Measurements from ENCODE around the gene PAPLN. TPM values are rescaled to one million over a fixed set of nuclear protein-coding genes. Genes with fewer than 3 reads are reported as not detected.

PAPLN gene
- total and polyA plus RNA-seq, 8 donors: 1.1 to 18.3 (median 2.9) TPM

GRCh38 chr14:73312687-73313086 lies 75.4 kb downstream of the PAPLN start:
- Histone ChIP-seq H3K9me3 (no peaks in the 10 kb centered on the region), H3K27me3 (no peaks in the 10 kb centered on the region), H3K4me3 (no peak overlapping the region), H3K27ac (no peak overlapping the region), H3K4me1 (peaks cover 0 to 9% (median 8%) of the 10 kb centered on the region in 3 donors), H3K36me3 (no peaks in the 10 kb centered on the region)
- WGBS, 2 donors: 67 to 85% methylated on average over 3 of the region's 3 CpGs
- intact Hi-C loops (cut with DNase I): no loop called here
- ATAC-seq (no peak), FAIRE-seq (no peak), DNase-seq (no peak)
- TF ChIP-seq, protein P1, sequence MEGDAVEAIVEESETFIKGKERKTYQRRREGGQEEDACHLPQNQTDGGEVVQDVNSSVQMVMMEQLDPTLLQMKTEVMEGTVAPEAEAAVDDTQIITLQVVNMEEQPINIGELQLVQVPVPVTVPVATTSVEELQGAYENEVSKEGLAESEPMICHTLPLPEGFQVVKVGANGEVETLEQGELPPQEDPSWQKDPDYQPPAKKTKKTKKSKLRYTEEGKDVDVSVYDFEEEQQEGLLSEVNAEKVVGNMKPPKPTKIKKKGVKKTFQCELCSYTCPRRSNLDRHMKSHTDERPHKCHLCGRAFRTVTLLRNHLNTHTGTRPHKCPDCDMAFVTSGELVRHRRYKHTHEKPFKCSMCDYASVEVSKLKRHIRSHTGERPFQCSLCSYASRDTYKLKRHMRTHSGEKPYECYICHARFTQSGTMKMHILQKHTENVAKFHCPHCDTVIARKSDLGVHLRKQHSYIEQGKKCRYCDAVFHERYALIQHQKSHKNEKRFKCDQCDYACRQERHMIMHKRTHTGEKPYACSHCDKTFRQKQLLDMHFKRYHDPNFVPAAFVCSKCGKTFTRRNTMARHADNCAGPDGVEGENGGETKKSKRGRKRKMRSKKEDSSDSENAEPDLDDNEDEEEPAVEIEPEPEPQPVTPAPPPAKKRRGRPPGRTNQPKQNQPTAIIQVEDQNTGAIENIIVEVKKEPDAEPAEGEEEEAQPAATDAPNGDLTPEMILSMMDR (IDR thresholded peaks at IDR 0.05): no peak

DNA sequence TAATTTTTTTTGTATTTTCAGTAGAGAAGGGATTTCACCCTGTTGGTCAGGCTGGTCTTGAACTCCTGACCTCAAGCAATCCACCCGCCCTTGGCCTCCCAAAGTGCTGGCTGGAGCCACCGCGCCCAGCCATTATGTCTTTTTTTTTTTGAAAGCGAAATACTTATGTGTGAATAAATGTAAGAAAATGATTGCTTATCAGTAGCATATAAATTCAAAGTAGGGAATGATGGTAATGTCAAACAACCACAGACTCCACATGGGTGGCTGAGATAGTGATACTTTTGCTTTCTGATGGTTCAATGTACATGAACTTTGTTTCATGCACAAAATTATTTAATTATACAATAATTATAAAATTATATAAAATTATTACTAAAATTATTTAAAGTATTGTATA lies 75.8 kb downstream of the PAPLN start:
- no peak for ATAC-seq
- no peak for FAIRE-seq
- H3K36me3 ChIP-seq: no peaks in the 10 kb centered on the region
- TF ChIP-seq, protein P1 (IDR thresholded peaks at IDR 0.05): no peak
- H3K27ac ChIP-seq: no peak overlapping the region
- no peaks in the 10 kb centered on the region for H3K27me3 ChIP-seq
- intact Hi-C loops (cut with DNase I): no loop called here
- WGBS, 2 donors: 97 to 99% methylated on average over 4 of the region's 4 CpGs
- no peak overlapping the region for H3K4me3 ChIP-seq
- H3K9me3 ChIP-seq: no peaks in the 10 kb centered on the region
- DNase-seq: no peak
- peaks cover 0 to 9% (median 8%) of the 10 kb centered on the region in 3 donors for H3K4me1 ChIP-seq

- Histone ChIP-seq H3K4me3 (no peak overlapping the region), H3K27ac (no peak overlapping the region), H3K9me3 (no peaks in the 10 kb centered on the region), H3K4me1 (peaks cover 0 to 9% (median 0%) of the 10 kb centered on the region in 3 donors), H3K27me3 (no peaks in the 10 kb centered on the region), H3K36me3 (no peaks in the 10 kb centered on the region)
- intact Hi-C loops (cut with DNase I): no loop called here
- ATAC-seq: no peak
- FAIRE-seq: no peak
- 47 to 48% methylated on average over 3 of the region's 3 CpGs for WGBS, 2 donors
- TF ChIP-seq, protein P1 (IDR thresholded peaks at IDR 0.05): no peak
- no peak for DNase-seq
These were observed 86.6 kb downstream of the PAPLN start for GRCh38 chr14:73323896-73324399.

Other genes starting within 250 kb of the PAPLN start
- gene ZFYVE1, start 210.4 kb upstream of the PAPLN start, total RNA-seq: 10 to 100 TPM in 1 of 6 donors, 1 to 10 TPM in 5; 3.1 to 13.8 (median 6.9) TPM
- gene ZFYVE1, start 210.4 kb upstream of the PAPLN start, polyA plus RNA-seq: 1 to 10 TPM; 3.2 to 4.4 TPM
- gene RBM25, start 179.0 kb upstream of the PAPLN start, total RNA-seq: 10 to 100 TPM; 22.7 to 39.6 (median 28.4) TPM
- gene RBM25, start 179.0 kb upstream of the PAPLN start, polyA plus RNA-seq: 10 to 100 TPM; 52.5 to 62.8 TPM
- gene PSEN1, start 101.0 kb upstream of the PAPLN start, total RNA-seq: 10 to 100 TPM; 15.5 to 32.9 (median 20.2) TPM
- gene PSEN1, start 101.0 kb upstream of the PAPLN start, polyA plus RNA-seq: 10 to 100 TPM in 1 of 2 donors, 1 to 10 TPM in 1; 9.2 to 17.0 TPM
- 10 to 100 TPM; 25.1 to 53.8 (median 33.6) TPM for gene NUMB, start 221.0 kb downstream of the PAPLN start, total RNA-seq
- gene NUMB, start 221.0 kb downstream of the PAPLN start, polyA plus RNA-seq: 10 to 100 TPM; 23.9 to 28.8 TPM

Measured in pancreas (tissue), 10 donors.